Activated CD4-positive, alpha-beta T cell treated with anti-CD3 and anti-CD28 coated beads, Interleukin-2, Interleukin-4, amounts not matched to agents 100 ng/mL and 50 ng/mL, durations not matched to agents 16 hours and 8 hours (primary cell): ENCODE data around the gene URB1.
"Not testable (repeated sequence)": the region's sequence is repeated elsewhere in the genome, so short reads cannot be mapped to it uniquely, and the experiment has no call there.

Experiments used
- DNase-seq: peaks from one replicate; pipeline ENCODE4 v3.0.0-alpha.2; 2020; ENCODE audit warnings: low spot score

The URB1 gene

DNA sequence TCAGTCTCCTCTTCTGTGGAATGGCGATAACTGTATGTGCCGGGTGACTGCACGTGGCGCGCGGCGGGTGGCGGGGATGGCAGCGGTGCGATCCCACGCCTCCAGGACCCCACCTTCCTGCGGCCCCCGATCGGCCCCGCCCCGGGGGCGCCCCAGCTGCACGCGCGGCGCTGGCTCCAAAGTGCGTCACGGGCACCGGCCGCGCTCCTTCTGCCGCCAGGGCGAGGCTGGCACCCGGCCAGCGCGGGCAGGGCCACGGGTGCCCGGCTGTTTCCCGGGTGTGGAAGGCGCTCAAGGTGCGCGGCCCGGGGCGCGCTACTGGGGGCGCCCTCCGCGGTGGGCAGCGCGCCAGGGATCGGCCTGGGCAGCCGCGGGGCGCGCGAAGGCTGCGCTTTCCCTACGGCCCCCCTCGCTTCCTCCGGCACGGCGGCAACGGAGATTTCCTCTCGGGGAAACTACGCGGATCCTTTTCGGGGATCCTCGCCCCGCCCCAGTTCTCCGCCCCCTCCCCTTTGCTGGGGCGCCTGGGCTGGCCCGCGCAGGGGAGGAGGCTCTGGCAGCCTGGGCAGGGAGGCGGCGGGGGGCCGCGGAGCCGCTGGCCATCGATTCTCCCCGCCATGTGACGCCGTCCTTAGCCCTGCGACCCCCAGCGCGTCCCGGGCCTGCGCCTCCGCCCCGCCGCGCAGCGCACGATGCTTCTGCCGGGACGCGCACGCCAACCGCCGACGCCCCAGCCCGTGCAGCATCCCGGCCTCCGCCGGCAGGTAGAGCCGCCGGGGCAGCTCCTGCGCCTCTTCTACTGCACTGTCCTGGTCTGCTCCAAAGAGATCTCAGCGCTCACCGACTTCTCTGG, 19.6 kb upstream of the URB1 start, which contains the start of gene EVA1C:
Gene EVA1C (plus strand): TSS at position 545 of the 853 bp plus-strand sequence. CDS start 148 bp downstream, at position 693.
- peak; percentile 60 for DNase-seq

DNA sequence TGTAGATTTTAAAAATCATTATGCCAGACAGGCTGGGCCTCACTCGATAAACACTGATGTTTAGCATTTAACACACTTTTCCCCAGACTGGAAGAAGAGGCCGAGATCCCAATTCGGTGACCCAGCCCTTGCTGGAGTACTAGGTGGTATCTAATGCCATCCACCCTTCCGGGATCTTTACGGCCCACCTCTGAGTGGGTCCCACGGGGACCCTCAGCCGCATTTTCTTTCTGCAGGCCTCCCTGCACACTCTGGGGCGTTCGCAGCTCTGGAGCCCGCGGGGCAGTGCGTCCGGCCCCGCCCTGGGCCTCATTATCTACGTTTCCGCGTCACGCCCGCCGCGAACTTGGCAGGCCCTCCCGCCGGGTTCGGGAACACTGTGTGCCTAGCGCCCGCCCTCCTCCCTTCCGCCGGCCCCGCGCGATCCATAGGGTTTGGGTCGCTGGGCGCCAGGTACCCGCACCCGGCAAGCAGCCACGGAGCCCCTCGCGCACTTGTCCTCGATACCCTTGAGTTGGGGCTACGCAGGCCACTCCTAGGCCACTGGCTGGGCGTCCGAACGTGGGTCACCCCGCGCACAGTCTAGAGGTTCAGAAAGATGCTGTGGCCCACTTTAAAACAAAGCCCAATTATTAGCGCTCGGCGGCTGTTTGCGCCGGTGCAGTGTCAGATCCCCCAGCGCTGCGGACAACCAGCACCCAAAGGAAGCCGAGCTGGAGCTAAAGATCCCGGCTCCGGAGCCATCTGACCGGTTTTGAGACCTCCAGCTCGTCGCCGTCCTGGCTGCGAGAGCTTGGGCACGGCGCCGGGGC, 18.7 kb upstream of the URB1 start:
- peak; percentile 74 for DNase-seq

DNA sequence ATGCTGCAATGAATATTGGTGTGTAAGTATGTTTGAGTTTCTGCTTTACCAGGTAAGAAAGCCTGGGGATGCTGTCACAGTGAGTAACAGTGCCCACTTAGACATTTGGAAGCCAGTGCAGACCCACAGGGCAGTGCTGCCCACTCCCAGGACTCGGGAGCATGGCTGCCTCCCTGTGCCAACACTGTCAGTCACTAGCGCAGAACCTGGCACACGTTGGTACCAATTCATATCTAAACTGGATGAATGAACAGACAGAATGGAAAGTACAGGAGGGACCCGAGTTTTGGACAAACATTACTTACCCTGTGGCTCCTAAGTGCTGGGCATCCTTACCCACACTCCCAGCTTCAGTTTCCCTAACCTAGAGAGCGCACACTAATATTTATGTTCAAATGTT, 18.1 kb upstream of the URB1 start:
- DNase-seq: no peak

DNA sequence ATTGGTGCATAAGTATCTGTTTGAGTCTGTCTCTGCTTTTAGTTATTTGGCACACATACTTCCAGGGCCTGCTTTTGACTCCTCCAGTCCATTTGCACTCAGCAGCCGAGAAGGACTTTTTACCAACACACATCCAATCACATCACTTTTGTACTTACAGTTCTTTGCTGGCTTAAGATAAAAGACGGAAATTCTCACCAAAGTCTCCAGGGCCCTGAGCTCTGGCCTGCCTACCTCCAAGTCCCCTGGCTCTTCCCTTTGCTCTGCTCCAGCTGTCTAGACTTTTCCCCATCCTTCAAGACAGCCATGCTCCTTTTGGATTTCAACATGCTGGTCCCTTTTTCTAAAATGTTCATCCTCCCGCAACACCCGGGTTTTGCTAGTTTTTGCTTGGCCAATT, 17.5 kb upstream of the URB1 start:
- DNase-seq: no peak

DNA sequence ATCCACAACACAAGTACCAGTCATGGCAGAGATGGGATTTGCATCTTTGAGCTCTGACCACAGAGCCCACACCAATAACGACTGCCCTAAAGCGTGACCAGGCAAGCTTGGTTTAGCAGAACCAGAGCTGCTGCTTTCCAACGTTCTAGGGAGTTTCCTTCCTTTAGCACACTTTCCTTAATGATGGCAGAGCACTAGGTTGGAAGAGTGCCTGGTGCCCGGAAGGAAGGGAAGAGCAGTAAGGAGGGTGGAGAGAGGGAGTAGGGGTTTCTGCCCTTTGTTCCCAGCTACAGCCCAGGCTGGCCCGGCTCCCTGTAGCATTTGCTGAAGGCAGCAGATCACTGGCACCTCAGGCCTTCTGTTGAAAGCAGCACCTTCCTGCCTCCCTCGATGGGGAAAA, 13.6 kb upstream of the URB1 start:
- no peak for DNase-seq

DNA sequence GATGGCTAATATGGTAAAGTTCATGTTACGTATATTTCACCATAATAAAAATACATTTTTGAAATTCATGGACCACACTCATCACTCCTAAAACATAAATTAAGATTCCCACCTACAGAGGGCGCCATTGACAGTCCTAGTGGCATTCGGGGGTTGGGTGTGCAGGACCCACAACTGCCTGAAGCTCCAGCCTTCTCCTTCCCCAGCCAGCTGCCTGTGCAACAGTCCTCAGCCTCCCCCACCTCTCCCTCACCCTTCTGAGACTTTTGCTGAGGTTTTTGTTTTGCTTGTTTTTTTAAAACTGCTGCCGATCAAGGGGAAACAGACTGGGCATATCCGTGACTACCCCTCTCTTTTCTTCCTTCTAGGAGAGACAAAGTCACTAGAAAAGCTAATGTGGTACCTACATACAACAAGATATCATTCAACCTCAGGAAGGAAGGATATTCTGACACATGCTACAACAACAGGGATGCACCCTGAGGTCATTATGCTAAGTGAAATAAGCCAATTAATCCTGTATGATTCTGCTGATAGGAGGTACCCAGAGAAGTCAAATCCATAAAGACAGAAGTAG, 10.5 kb upstream of the URB1 start:
- peak; percentile 75 for DNase-seq

DNA sequence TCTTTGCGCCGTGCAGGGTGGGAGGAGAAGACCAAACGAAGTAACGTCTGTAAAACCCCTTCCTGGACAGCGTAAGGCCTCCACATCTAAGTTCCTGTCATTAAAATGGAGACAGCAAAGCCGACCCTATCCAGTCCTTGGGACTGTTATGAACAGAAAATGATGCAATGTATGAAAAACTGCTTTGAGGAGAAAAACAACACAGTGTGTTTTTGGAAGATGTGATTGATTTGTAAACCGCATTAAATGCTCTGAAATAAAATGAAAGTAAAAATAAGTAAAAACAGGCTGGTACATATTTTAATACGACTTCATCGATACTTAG, 827 bp upstream of the URB1 start:
- no peak for DNase-seq

DNA sequence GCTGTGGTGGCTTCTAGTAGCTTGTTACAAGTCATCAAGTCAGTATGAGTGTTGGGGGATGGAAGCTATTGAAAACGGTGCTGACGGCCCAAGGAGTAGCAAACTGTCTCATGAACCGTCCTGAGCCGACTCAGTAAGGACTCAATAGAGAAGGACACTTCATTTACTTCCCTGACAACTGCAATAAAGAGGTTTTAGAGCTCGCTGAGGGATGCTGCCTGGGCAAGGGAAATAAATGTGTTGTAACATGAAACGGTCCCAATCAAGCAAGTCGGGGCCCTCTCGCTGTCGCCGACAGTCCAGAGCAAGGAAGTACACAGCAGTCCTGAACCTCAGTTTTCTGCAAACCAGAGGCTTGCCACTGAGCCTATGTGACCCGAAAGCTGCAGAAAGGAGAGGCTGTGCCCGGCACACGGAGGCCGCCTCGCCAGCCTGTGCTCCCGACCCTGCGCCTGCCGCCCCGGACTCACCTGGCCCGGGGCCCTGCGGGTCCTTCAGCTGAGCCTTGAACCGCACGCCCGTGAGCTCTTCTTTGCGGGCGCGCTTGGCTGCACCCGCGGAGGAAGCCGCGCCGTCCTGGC, 423 bp downstream of the URB1 start:
- DNase-seq: peak; percentile 23

DNA sequence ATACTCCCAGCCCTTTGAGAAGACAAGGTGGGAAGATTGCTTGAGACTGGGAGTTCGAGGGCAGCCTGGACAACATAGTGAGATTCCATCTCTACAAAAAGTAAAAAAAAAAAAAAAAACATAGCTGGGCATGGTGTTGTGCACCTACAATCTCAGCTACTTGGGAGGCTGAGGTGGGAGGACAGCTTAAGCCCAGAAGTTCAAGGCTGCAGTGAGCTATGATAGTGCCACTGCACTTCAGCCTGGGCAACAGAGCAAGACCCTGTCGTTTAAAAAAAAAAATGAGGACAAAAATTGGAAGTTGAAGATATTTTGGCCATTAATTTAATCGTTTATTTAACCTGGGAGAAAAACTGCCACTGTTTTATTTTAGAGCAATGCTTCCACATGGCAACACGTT, 1.1 kb downstream of the URB1 start:
- no peak for DNase-seq

DNA sequence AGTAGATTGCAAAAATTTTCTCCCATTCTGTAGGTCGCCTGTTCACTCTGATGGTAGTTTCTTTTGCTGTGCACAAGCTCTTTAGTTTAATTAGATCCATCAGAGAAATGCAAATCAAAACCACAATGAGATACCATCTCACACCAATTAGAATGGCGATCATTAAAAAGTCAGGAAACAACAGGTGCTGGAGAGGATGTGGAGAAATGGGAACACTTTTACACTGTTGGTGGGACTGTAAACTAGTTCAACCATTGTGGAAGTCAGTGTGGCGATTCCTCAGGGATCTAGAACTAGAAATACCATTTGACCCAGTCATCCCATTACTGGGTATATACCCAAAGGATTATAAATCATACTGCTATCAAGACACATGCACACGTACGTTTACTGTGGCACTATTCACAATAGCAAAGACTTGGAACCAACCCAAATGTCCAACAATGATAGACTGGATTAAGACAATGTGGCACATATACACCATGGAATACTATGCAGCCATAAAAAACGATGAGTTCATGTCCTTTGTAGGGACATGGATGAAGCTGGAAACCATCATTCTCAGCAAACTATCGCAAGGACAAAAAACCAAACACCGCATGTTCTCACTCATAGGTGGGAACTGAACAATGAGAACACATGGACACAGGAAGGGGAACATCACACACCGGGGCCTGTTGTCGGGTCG, 2.1 kb downstream of the URB1 start:
- DNase-seq: not testable (repeated sequence)

DNA sequence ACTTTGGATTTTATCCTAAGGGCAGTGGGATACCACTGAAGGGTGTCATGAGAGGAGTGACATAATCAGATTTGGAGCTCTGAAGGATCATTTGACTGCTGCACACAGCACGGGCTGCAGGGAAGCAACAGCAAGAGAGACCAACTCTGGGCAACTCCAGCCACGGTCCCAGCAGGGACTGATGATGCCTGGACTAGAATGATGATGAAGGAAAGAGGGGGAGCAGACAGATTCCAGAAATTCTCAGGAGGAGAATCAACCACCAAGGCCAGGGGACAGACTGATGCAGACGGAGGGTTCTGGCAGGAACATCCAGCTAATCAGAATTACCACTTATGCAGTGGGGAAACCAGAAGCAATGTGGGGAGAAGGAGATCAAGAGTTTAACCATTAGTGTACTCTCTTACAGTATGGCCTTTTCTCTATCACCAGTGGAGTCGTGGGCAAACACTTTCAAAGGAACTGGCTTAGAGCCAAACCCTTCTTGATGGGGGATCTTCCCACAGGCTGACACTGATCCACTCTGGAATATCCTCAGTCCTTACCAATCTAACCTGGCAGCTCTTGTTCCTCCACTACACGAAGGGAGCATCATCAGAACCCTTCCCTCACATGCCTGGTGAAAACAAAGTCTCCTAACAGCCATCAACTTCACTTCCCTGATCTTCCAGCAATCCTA, 3.3 kb downstream of the URB1 start:
- no peak for DNase-seq

DNA sequence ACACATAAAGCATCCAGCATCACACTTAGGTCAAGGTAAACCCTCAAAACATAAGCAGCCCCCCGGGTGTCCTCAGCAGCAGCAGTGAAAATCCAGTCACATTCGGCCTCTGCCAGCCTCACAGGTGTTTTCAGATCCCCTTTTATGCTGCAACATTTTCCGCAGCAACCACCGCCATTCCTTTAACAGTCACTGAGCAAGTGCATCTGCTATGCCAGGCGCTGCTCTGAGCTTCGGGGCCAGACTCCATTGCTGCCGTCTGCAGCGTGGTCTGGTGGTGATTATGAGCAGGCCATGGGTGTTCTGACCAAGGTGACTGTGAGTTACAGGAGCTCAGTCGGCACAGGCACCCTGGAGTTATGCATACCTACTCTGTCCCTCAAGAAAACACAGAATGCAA, 4.5 kb downstream of the URB1 start:
- DNase-seq: no peak

DNA sequence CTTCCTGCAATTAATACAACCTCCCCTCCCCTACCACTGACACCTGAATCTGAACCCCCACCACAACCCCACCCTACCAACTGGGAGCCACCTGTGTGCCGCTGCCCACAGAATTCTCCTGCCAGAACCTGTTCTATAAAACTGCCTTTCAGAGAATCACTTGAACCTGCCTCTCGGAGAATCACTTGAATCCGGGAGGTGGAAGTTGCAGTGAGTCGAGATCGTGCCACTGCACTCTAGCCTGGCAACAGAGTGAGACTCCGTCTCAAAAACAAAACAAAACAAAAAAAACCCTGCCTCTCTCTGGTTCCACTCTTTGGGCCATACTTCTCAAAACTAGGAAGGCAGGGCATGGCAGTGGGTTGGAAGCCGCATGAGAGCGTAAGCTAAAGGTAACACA, 5.7 kb downstream of the URB1 start:
- no peak for DNase-seq

DNA sequence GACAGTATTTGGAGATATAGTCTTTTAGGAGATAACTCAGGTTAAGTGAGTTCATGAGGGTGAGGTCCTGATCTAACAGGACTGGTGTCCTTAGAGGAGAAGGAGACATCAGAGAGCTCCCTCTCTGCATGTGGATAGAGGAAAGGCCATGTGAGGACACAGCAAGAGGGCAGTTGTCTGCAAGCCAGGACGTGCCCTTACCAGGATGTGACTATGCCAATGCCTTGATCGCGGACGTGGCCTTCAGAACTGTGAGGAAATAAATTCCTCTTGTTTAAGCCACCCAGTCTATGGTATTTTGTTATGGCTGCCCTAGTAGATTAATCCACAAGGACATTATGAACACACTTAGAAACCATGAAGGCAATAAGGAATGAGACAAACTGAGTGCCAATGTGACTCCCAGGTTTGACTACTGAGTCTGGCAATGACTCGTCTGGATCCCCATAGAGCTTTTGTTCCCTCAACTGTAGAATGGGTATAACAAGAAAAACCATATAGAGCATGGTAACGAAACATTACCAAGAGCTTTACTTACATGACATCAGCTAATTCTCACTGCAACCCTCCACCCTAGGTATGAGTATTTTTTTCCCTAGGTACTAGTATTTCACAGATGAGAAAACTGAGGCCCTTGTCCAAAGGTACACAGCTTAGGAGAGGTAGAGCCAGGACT, 6.5 kb downstream of the URB1 start:
- DNase-seq: no peak

DNA sequence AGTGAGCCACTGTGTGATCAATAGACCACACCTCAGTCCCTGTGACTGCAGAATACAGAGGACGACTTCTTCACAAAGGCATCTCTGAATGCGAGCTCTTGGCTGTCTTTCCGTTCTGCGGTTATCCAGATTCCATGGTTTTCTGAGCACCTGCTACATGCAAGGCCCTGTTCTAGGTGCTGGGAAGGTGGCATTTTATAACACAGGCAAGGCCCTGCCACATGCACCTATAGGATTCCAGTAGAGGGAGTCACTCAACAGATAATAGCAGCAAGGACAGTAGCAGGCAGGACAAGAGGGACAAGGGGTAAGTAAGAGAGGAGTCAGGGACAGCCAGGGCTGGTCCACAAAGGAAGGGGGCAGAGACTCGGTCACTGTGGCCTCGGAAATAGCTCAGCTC, 9.0 kb downstream of the URB1 start:
- DNase-seq: no peak

DNA sequence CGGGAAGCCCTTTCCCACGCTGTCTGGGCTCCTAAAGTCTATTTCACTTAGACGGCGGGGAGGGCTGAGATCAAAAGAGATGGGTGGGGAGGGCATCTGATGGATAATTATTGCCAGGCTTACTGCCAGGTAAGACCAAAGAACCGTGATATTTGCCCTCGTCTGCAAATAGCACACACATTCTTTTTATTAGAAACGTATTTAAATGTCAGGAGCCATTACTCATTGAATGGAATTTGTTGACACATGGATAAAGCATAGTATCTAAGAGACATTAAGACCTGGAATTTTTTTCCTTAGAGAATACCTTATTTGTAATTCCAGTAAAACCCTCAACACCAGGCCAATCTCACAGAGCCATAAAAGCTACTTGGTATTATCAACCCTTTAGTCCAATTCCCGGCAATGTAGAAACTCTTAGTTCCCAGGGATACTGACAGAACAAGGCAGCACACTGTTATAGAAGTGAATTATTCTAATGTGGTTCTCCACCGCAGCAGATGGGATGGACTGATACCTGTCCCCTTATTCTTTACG, 10.6 kb downstream of the URB1 start:
- DNase-seq: no peak

DNA sequence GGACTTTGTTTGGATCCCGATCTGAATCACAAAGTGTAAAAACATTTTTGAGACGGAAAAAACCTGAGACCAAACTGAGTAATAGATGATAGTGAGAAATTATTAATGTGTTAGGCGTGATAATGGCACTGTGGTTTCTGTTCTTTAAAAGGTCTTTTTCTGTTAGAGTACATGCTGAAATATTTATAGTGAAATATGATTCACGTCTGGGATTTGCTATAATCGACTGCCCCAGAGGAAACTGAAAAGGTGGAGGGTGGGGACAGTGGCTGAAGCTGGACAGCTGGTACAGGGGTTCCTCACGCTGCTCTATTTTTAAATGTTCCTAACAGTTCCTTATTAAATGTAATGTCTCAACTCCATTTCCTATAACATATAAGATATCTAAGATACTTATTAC, 11.2 kb downstream of the URB1 start:
- DNase-seq: no peak

DNA sequence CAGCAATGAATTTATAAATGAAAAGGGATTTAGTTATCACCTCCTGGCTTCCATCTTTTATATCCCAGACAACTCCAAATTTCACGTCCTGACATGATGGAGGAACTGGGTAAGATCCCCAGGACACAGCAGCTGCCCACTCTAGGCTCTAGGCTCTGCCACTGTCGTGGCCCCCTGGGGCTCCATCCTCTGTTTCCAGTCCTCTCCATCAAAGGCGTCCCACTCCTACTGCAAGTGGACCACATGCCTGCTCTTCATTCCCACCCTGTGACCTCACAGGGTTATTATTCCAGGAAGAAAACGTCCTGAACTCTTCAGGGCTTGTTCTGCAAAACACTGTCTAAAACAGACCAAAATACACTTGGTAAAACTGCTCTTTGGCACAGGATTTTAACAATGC, 11.9 kb downstream of the URB1 start:
- DNase-seq: no peak

DNA sequence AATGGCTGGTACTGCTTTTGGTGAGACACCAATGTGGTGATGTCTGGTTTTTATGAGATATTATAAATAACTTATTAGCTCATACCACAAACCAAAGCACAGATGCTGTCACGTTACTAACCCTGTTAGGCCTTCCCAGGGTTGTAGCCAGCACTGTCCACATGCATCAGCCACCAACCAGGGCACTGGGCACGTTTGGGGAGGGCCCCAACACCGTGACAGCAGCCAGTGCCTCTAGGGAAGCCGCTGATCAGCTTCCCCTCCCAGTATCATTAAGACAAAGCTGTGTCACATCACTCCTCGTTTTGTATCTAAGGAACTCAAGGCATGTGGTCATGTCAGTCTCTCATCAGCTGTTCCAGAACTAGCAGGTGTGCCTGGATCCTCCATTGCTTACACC, 13.9 kb downstream of the URB1 start:
- DNase-seq: no peak

DNA sequence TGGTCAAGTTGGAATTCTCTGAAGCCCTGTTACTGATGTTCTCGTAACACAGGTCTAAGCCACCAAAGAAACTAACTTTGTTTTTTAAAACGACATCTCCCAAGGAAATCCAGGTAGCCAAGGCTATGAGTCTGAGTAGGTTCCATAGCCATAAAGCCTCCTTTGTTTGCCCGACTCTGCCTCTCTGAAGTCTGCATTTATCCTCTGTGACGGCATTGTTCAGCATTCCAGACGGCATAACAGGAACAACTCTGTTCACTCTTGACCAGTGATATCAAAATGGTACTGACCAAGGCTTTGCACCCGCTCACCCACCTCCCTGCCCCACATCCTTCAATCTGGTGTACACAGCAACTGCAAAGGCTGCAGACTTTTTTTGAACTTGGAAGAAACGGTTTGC, 14.8 kb downstream of the URB1 start:
- DNase-seq: no peak

DNA sequence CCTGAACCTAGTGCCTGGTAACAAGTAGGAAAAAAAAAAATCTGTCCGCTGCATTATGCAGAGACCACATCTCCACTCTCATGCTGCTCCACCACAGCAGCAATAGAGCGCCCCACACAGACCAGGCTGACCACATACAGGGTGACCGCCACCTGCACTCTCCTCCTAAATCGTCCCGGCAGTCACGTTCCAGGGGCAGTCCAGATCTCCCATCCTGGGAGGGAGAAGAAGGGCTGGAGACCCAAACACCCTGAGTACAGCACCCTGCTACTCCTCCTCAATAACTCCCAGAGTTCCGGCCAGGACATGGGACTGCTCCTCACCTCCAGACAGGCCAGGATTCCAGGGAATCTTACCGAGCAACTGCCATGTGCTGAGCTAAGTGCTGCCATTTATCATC, 15.3 kb downstream of the URB1 start:
- no peak for DNase-seq
